Lower leg skin (tissue), 3 donors: ENCODE measurements around the gene VPS26C.

Experiments used
- POLR2A ChIP-seq, 2 donors: fragments of 450-650 bp; IDR thresholded peaks; one replicate each; pipeline ENCODE4 v1.6.1; 2016 to 2017; ENCODE audit warnings: antibody characterized with exemption in 2 of 2, mild to moderate bottlenecking in 1 of 2, moderate library complexity in 1 of 2
- TF ChIP-seq, protein P1 (sequence below), 3 donors: fragments of 450-650 bp; IDR thresholded peaks; one replicate each; pipeline ENCODE4 v1.5.1; 2016; ENCODE audit warnings: antibody characterized with exemption in 3 of 3, mild to moderate bottlenecking in 3 of 3, moderate library complexity in 2 of 3

DNA sequence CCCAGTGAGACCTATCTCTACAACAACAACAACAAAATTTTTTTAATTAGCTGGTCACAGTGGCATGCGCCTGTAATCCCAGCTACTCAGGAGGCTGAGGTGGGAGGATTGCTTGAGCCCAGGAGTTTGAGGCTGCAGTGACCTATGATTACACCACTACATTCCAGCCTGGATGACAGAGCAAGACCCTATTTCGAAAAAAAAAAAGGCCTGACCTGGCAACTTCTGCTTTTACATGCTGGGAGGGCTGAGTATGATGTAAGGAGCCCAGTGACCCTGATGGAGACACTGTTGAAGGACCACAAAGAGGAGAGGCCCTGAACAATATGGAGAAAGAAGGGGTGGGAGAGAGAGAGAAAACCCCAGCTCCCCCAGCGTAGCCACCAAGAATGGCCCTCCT lies 9.2 kb upstream of the VPS26C start:
- TF ChIP-seq, protein P1, sequence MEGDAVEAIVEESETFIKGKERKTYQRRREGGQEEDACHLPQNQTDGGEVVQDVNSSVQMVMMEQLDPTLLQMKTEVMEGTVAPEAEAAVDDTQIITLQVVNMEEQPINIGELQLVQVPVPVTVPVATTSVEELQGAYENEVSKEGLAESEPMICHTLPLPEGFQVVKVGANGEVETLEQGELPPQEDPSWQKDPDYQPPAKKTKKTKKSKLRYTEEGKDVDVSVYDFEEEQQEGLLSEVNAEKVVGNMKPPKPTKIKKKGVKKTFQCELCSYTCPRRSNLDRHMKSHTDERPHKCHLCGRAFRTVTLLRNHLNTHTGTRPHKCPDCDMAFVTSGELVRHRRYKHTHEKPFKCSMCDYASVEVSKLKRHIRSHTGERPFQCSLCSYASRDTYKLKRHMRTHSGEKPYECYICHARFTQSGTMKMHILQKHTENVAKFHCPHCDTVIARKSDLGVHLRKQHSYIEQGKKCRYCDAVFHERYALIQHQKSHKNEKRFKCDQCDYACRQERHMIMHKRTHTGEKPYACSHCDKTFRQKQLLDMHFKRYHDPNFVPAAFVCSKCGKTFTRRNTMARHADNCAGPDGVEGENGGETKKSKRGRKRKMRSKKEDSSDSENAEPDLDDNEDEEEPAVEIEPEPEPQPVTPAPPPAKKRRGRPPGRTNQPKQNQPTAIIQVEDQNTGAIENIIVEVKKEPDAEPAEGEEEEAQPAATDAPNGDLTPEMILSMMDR (IDR thresholded peaks at IDR 0.05) = no peak
- no peak for TF ChIP-seq POLR2A (IDR thresholded peaks at IDR 0.05)
